WTC11 (cell line): ENCODE measurements around the gene SMIM38.

ENCODE experiments used
- CREM ChIP-seq: sonication (generic); formaldehyde crosslinking; IDR thresholded peaks from 2 replicates; pipeline ENCODE4 v1.8.1; 2022; ENCODE audit warnings: mild to moderate bottlenecking, missing genetic modification reagents, moderate library complexity
- ESRRA ChIP-seq: sonication (generic); formaldehyde crosslinking; IDR thresholded peaks from 2 replicates; pipeline ENCODE4 v1.8.1; 2022; ENCODE audit warnings: mild to moderate bottlenecking, missing genetic modification reagents, borderline replicate concordance
- GABPB1 ChIP-seq: sonication (generic); formaldehyde crosslinking; IDR thresholded peaks from 2 replicates; pipeline ENCODE4 v1.8.1; 2023; ENCODE audit warnings: mild to moderate bottlenecking, missing genetic modification reagents
- KAT7 ChIP-seq: sonication (generic); formaldehyde crosslinking; IDR thresholded peaks from 2 replicates; pipeline ENCODE4 v1.8.1; 2023; ENCODE audit warnings: missing genetic modification reagents, mild to moderate bottlenecking, borderline replicate concordance
- NR2C2 ChIP-seq: sonication (generic); formaldehyde crosslinking; IDR thresholded peaks from 2 replicates; pipeline ENCODE4 v1.8.0; 2022; ENCODE audit warnings: mild to moderate bottlenecking, missing genetic modification reagents
- RELA ChIP-seq: sonication (generic); formaldehyde crosslinking; IDR thresholded peaks from 2 replicates; pipeline ENCODE4 v1.8.1; 2022; ENCODE audit warnings: missing genetic modification reagents, mild to moderate bottlenecking, borderline replicate concordance
- TP53 ChIP-seq: sonication (generic); formaldehyde crosslinking; IDR thresholded peaks from 2 replicates; pipeline ENCODE4 v1.8.1; 2023; ENCODE audit warnings: mild to moderate bottlenecking, missing genetic modification reagents
- ZNF138 ChIP-seq: sonication (generic); formaldehyde crosslinking; conservative IDR thresholded peaks from 2 replicates; pipeline ENCODE4 v1.8.1; 2022; ENCODE audit warnings: mild to moderate bottlenecking, moderate library complexity, missing genetic modification reagents
- TF ChIP-seq, protein P1 (sequence below): sonication (generic); formaldehyde crosslinking; IDR thresholded peaks from 2 replicates; pipeline ENCODE4 v1.8.1; 2022; ENCODE audit warnings: mild to moderate bottlenecking, moderate library complexity, missing genetic modification reagents
- TF ChIP-seq, protein P2 (sequence below): fragments of 200-600 bp; IDR thresholded peaks from 2 replicates; pipeline ENCODE4 v1.8.0; 2022; ENCODE audit warnings: antibody characterized with exemption
- TF ChIP-seq, protein P3 (sequence below): sonication (generic); formaldehyde crosslinking; IDR thresholded peaks from 2 replicates; pipeline ENCODE4 v1.8.0; 2022; ENCODE audit warnings: mild to moderate bottlenecking, missing genetic modification reagents

DNA sequence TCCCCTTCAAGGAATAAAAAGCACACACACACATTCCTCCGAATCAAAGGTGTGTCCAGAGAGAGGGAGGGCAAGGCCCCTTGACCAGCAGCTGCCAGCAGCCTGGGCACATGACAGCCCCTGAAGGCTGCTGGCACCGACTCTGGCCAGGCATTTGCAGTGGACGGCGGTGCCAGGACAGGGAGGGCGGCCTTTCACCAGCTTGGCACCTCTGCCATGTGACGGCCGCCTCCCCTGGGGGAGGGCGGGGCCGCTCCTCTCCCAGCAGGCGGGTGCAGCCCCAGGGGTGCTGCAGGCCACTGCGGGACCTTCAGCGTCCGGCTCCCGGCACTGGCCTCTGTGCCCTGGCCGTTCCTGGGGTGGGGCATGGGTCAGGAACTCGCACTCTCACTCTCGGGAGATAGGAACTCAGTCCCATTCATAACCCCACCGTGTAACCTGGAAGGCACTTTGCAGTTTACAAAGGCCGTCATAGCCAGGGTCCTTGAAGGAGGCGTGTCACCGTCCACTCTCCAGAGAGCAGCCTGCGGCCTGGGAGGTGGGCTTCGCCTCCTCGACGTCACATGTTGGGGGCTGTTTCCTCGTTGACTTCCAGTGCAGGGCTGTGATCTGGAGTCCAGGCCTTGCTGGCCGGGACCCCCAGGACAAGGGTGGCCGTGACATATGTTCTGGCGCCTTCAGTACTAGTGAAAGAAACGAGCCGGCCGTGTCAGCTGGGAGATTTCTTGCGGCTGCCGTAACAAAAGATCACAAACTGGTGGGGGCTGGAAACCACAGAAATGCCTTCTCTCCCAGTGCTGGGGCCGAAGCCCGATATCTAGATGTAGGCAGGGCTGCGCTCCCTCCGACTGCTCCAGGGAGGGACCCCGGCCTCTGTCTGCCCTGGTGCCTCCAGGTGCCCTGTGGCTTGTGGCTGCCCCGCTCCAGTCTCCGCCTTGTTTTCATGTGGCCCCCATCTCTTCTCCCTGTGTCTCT lies 39.9 kb upstream of the SMIM38 start:
- no peak for TF ChIP-seq GABPB1
- TF ChIP-seq, protein P1, sequence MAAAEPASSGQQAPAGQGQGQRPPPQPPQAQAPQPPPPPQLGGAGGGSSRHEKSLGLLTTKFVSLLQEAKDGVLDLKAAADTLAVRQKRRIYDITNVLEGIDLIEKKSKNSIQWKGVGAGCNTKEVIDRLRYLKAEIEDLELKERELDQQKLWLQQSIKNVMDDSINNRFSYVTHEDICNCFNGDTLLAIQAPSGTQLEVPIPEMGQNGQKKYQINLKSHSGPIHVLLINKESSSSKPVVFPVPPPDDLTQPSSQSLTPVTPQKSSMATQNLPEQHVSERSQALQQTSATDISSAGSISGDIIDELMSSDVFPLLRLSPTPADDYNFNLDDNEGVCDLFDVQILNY (CRISPR knock-in tag), result no peak
- TF ChIP-seq, protein P2, sequence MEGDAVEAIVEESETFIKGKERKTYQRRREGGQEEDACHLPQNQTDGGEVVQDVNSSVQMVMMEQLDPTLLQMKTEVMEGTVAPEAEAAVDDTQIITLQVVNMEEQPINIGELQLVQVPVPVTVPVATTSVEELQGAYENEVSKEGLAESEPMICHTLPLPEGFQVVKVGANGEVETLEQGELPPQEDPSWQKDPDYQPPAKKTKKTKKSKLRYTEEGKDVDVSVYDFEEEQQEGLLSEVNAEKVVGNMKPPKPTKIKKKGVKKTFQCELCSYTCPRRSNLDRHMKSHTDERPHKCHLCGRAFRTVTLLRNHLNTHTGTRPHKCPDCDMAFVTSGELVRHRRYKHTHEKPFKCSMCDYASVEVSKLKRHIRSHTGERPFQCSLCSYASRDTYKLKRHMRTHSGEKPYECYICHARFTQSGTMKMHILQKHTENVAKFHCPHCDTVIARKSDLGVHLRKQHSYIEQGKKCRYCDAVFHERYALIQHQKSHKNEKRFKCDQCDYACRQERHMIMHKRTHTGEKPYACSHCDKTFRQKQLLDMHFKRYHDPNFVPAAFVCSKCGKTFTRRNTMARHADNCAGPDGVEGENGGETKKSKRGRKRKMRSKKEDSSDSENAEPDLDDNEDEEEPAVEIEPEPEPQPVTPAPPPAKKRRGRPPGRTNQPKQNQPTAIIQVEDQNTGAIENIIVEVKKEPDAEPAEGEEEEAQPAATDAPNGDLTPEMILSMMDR, result no peak
- TF ChIP-seq KAT7 (CRISPR knock-in tag), result no peak
- TF ChIP-seq ESRRA (CRISPR knock-in tag), result no peak
- TF ChIP-seq, protein P3, sequence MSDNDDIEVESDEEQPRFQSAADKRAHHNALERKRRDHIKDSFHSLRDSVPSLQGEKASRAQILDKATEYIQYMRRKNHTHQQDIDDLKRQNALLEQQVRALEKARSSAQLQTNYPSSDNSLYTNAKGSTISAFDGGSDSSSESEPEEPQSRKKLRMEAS (CRISPR knock-in tag), result no peak
- no peak for TF ChIP-seq TP53 (CRISPR knock-in tag)
- TF ChIP-seq NR2C2 (CRISPR knock-in tag), result no peak
- no peak for TF ChIP-seq RELA
- TF ChIP-seq ZNF138 (CRISPR knock-in tag), result no peak
- no peak for TF ChIP-seq CREM (CRISPR knock-in tag)
